Mucosa of descending colon (tissue), 3 donors: Measurements from ENCODE around the gene HHLA2. TPM values are rescaled to one million over a fixed set of nuclear protein-coding genes. Genes with fewer than 3 reads are reported as not detected.

Experiments
- ATAC-seq: fragments of 200-7000 bp; cut with Tn5 transposase; one replicate; pipeline ENCODE4 v1.9.1; 2020; ENCODE audit warnings: mild to moderate bottlenecking, moderate library complexity
- DNase-seq, 3 donors: peaks; one replicate each; pipeline ENCODE4 v3.0.0-alpha.2; 2020
- H3K36me3 ChIP-seq: fragments of 200-600 bp; one replicate; pipeline ENCODE4 v1.8.0; 2021; ENCODE audit warnings: low read depth, mild to moderate bottlenecking
- H3K4me1 ChIP-seq: fragments of 200-600 bp; one replicate; pipeline ENCODE4 v1.8.0; 2021; ENCODE audit warnings: low read depth, mild to moderate bottlenecking
- H3K4me3 ChIP-seq: fragments of 200-600 bp; one replicate; pipeline ENCODE4 v1.8.0; 2021; ENCODE audit warnings: mild to moderate bottlenecking
- H3K9me3 ChIP-seq: fragments of 200-600 bp; one replicate; pipeline ENCODE4 v1.8.0; 2021; ENCODE audit warnings: mild to moderate bottlenecking
- intact Hi-C, 2 donors: fragments of 100-400 bp; cut with DNase I in 1 of 2; cut with micrococcal nuclease in 1 of 2; formaldehyde crosslinking; loops; one replicate each; pipeline versions ENCODE4 v1.11.0 to v1.11.1; 2022; cut with DNase I, micrococcal nuclease
- total RNA-seq, 3 donors: library from RNA; stranded (reverse); fragmentation: NEBNext Ultra II Directional in 2 of 3; extraction: Animal tissue kit (Norgen Biotek cat#: 25700) in 2 of 3; gene quantifications; one replicate each; pipeline versions ENCODE4 v1.2.1 to v1.2.4, GENCODE V29; 2021 to 2023
- TF ChIP-seq, protein P1 (sequence below): fragments of 200-600 bp; IDR thresholded peaks from one replicate; pipeline ENCODE4 v1.8.0; 2022; ENCODE audit warnings: antibody characterized with exemption, mild to moderate bottlenecking
- donor health status: DM: no; HTN: no; CAD: no; lungs with moderate emphysema.
- donor health status: DM: no; HTN: no; CAD: no.
- donor health status: DM: no; HTN: yes; CAD: no.

Gene HHLA2
- total RNA-seq, 3 donors from 2014 or later: 98.2 to 276 (median 169) TPM

DNA sequence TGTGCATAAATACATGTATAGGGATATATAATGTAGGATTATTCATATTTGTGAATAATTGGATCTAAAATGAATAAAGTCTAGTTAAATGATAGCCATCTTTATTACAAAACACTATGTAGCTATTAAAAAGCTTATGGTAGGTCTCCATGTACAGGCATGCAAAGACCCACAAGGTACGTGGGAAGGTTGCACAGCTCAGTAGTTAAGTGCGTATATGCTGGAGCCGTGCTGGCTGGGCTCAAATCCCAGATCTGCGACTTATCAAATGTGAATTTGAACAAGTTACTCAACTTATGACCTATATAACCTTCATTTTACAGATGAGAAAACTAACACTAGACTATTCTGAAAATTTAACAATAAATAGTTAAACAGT, 113.4 kb downstream of the HHLA2 start:
- ATAC-seq (no peak), DNase-seq (no peak)
- H3K4me1 ChIP-seq: peaks cover 17% of the 10 kb centered on the region
- intact Hi-C loops: loop anchor here in 1 of 2 donors (5.0 kb wide), 1 partner anchor 112 kb away; the partner anchor contains the start of gene HHLA2
- no peaks in the 10 kb centered on the region for H3K9me3 ChIP-seq
- TF ChIP-seq, protein P1, sequence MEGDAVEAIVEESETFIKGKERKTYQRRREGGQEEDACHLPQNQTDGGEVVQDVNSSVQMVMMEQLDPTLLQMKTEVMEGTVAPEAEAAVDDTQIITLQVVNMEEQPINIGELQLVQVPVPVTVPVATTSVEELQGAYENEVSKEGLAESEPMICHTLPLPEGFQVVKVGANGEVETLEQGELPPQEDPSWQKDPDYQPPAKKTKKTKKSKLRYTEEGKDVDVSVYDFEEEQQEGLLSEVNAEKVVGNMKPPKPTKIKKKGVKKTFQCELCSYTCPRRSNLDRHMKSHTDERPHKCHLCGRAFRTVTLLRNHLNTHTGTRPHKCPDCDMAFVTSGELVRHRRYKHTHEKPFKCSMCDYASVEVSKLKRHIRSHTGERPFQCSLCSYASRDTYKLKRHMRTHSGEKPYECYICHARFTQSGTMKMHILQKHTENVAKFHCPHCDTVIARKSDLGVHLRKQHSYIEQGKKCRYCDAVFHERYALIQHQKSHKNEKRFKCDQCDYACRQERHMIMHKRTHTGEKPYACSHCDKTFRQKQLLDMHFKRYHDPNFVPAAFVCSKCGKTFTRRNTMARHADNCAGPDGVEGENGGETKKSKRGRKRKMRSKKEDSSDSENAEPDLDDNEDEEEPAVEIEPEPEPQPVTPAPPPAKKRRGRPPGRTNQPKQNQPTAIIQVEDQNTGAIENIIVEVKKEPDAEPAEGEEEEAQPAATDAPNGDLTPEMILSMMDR: no peak
- H3K4me3 ChIP-seq: no peak overlapping the region
- H3K36me3 ChIP-seq: no peaks in the 10 kb centered on the region

DNA sequence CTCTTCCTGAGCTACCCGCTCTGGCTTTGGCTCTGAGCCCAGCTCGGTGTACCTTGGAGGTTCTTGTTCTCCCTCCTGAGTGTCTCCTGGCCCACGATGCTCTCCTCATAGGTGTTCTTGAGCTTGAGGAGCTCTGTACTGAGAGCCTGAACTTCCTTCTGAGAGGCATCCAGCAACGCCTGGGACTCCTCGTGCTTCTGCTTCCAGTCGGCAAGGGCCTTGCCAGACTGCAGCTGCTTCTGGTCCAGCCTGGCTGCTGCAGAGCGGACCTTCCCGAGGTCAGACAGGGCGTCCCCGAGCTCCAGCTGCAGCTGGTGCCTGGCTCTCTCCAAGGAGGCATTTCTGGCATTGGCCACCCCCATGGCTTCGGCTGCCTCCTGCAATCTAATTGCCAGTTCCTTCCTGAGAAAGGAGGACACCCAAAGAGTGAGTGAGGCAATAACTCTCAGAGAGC, 114.2 kb downstream of the HHLA2 start:
- intact Hi-C loops: no loop called here
- H3K36me3 ChIP-seq: no peaks in the 10 kb centered on the region
- no peak for ATAC-seq
- H3K9me3 ChIP-seq: no peaks in the 10 kb centered on the region
- H3K4me1 ChIP-seq: peaks cover 11% of the 10 kb centered on the region
- no peak overlapping the region for H3K4me3 ChIP-seq
- TF ChIP-seq, protein P1: no peak
- DNase-seq: peak in 1 of 3 donors; percentile 41

DNA sequence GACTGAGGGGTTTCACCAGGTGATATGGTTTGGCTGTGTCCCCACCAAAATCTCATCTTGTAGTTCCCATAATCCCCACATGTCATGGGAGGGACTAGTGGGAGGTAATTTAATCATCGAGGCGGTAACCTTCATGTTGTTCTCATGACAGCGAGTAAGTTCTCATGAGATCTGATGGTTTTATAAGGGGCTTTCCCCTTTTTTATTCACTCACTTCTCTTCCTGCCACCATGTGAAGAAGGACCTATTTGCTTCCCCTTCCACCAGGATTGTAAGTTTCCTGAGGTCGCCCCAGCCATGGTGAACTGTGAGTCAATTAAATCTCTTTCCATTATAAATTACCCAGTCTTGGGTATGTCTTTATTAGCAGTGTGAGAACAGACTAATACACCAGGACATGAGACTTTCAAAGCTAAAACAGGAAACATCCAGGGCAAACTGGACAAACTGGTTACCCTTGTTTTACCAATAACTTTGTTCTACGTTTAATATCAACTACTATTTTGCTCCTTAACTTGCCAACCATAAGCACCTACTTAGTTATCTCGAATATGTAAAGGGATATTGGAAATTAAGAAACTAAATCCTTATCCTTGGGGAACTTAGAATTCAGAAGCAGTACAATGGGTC, 115.9 kb downstream of the HHLA2 start:
- no peaks in the 10 kb centered on the region for H3K4me1 ChIP-seq
- TF ChIP-seq, protein P1: no peak
- H3K36me3 ChIP-seq: no peaks in the 10 kb centered on the region
- intact Hi-C loops: no loop called here
- H3K4me3 ChIP-seq: no peak overlapping the region
- ATAC-seq: no peak
- DNase-seq: no peak
- no peaks in the 10 kb centered on the region for H3K9me3 ChIP-seq

DNA sequence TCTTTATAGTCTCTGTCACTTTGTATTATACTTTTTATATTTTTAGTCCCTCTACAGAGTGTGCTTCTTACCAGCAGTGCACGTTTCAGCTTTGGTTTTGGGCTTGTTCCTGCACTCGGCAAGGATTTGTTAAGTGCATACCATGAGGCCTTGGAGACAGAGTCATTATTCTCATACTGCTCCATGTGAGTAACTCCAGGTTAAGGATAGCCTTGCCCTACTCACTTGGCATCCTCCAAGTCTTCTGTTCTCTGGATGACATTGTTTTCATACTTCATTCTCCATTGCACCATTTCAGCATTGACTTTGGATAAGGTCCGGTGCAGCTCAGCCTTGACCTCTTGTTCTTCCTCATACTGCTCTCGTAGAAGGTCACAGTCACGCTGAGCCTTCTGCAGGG, 117.7 kb downstream of the HHLA2 start:
- intact Hi-C loops: no loop called here
- ATAC-seq (no peak), DNase-seq (no peak)
- no peaks in the 10 kb centered on the region for H3K36me3 ChIP-seq
- no peaks in the 10 kb centered on the region for H3K9me3 ChIP-seq
- H3K4me3 ChIP-seq: no peak overlapping the region
- H3K4me1 ChIP-seq: no peaks in the 10 kb centered on the region
- TF ChIP-seq, protein P1: no peak

DNA sequence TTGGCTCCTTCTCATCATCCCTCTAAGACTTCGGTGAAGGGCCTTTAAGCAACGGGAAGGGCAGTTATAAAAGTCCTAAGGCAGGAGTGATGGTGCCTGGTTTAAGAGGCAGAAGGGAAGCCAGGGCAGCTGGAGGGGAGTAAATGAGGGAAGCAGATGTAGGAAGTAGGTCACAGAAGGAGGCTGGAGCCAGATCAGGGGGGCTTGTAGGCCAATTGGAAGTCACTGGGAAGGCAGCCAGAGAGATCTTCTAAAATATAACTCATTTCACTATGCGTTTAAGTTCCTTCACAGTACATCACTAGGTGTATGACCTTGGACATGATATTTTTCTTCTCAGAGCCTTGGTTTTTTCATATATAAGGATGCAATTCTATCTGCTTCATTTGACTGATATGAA, 119.3 kb downstream of the HHLA2 start:
- H3K4me3 ChIP-seq: no peak overlapping the region
- H3K36me3 ChIP-seq: no peaks in the 10 kb centered on the region
- no peak for DNase-seq
- H3K9me3 ChIP-seq: no peaks in the 10 kb centered on the region
- intact Hi-C loops: no loop called here
- H3K4me1 ChIP-seq: no peaks in the 10 kb centered on the region
- TF ChIP-seq, protein P1: no peak
- no peak for ATAC-seq
